A549 (cell line): ENCODE data around the gene SNX15. TPM values are rescaled to one million over a fixed set of nuclear protein-coding genes. Genes with fewer than 3 reads are reported as not detected.

Source experiments
- ATAC-seq, 2 experiments: fragments of 200-7000 bp in 1 of 2; fragments of >200 bp in 1 of 2; cut with Nextera tagmentation in 1 of 2; cut with Tn5 transposase in 1 of 2; 3 replicates each; pipeline versions ENCODE4 v1.8.0 to v1.9.1; 2018 to 2020; ENCODE audit warnings: mild to moderate bottlenecking in 1 of 2, moderate library complexity in 1 of 2
- CTCF ChIA-PET: fragments of 300-600 bp; sonication (Branson Sonifier 250); formaldehyde crosslinking; extraction: SDS; loops from one replicate; lab custom pipeline; 2021; ENCODE audit warnings: antibody characterized with exemption, inconsistent platforms; lab: Yijun Ruan, JAX
- POLR2A ChIA-PET: fragments of 350-600 bp; formaldehyde crosslinking; extraction: SDS; loops from one replicate; lab custom pipeline; 2021; ENCODE audit warnings: antibody characterized with exemption, inconsistent platforms; lab: Yijun Ruan, JAX
- DNase-seq, 2 experiments: peaks; one replicate each; pipeline versions ENCODE4 v3.0.0 to v3.0.0-alpha.2; 2011 to 2016; ENCODE audit warnings: low read depth in 1 of 2, low spot score in 1 of 2
- FAIRE-seq: peaks from 2 replicates; lab custom pipeline; 2011; peaks lifted over from hg19 to GRCh38; lab: Jason Lieb, UNC
- H3K27ac ChIP-seq, 2 experiments: fragments of >200 bp; sonication (Bioruptor Twin); formaldehyde crosslinking; 3 replicates each; pipeline ENCODE4 v1.5.1; 2016 to 2017
- H3K4me1 ChIP-seq: fragments of >200 bp; sonication (Bioruptor Twin); formaldehyde crosslinking; 3 replicates; pipeline ENCODE4 v1.6.1; 2016
- H3K4me2 ChIP-seq: fragments of >200 bp; sonication (Bioruptor Twin); formaldehyde crosslinking; 3 replicates; pipeline ENCODE4 v1.6.1; 2016
- H3K4me3 ChIP-seq: fragments of >200 bp; sonication (Bioruptor Twin); formaldehyde crosslinking; 3 replicates; pipeline ENCODE4 v1.5.1; 2016
- H3K9me3 ChIP-seq: fragments of >200 bp; sonication (Bioruptor Twin); formaldehyde crosslinking; 3 replicates; pipeline ENCODE4 v1.6.1; 2016
- CBX8 ChIP-seq: fragments of 200-600 bp; sonication (generic); IDR thresholded peaks from 2 replicates; pipeline ENCODE4 v1.6.1; 2016
- CEBPB ChIP-seq, 2 experiments: fragments of >200 bp in 1 of 2; sonication (Bioruptor Twin) in 1 of 2; formaldehyde crosslinking in 1 of 2; IDR thresholded peaks; 2 replicates each; pipeline ENCODE4 v1.6.1; 2012 to 2016
- EHMT2 ChIP-seq: fragments of 200-600 bp; sonication (generic); IDR thresholded peaks from 2 replicates; pipeline ENCODE4 v1.6.1; 2016; ENCODE audit warnings: antibody characterized with exemption, low read depth, mild to moderate bottlenecking, moderate library complexity
- ESRRA ChIP-seq: fragments of 150-350 bp; IDR thresholded peaks from 2 replicates; pipeline ENCODE4 v1.6.1; 2014; ENCODE audit warnings: mild to moderate bottlenecking, low read length, borderline replicate concordance
- FOSB ChIP-seq: fragments of 250-450 bp; sonication (Bioruptor Pico); IDR thresholded peaks from 2 replicates; pipeline ENCODE4 v1.5.0; 2020; ENCODE audit warnings: mild to moderate bottlenecking, moderate library complexity
- HOXB5 ChIP-seq: fragments of 250-450 bp; sonication (Bioruptor Pico); IDR thresholded peaks from 2 replicates; pipeline ENCODE4 v1.5.0; 2020; ENCODE audit warnings: mild to moderate bottlenecking, moderate library complexity
- JUN ChIP-seq, 2 experiments: fragments of >200 bp; sonication (Bioruptor Twin); formaldehyde crosslinking; IDR thresholded peaks; 2 replicates in 1 of 2; 3 replicates in 1 of 2; pipeline ENCODE4 v1.6.1; 2016 to 2017
- JUNB ChIP-seq: fragments of >200 bp; sonication (Bioruptor Twin); formaldehyde crosslinking; IDR thresholded peaks from 2 replicates; pipeline ENCODE4 v1.6.1; 2016
- KDM5A ChIP-seq: fragments of 200-600 bp; sonication (generic); IDR thresholded peaks from 2 replicates; pipeline ENCODE4 v1.6.1; 2016; ENCODE audit warnings: antibody characterized with exemption, mild to moderate bottlenecking
- MAZ ChIP-seq: fragments of 150-350 bp; IDR thresholded peaks from 2 replicates; pipeline ENCODE4 v1.6.1; 2014; ENCODE audit warnings: antibody characterized with exemption, low read depth, low read length, borderline replicate concordance
- NPAS2 ChIP-seq: fragments of 250-450 bp; sonication (Bioruptor Pico); IDR thresholded peaks from 2 replicates; pipeline ENCODE4 v1.8.0; 2022; ENCODE audit warnings: mild to moderate bottlenecking, moderate library complexity, borderline replicate concordance
- PHF8 ChIP-seq: fragments of 200-600 bp; sonication (generic); IDR thresholded peaks from 2 replicates; pipeline ENCODE4 v1.6.1; 2016; ENCODE audit warnings: low read depth, mild to moderate bottlenecking, antibody characterized with exemption, moderate library complexity, borderline replicate concordance
- POLR2A ChIP-seq: IDR thresholded peaks from 2 replicates; pipeline ENCODE4 v1.6.1; 2012; ENCODE audit warnings: mild to moderate bottlenecking, low read length
- POLR2AphosphoS2 ChIP-seq: conservative IDR thresholded peaks from 2 replicates; pipeline ENCODE4 v1.6.1; 2012; ENCODE audit warnings: low read length, improper control_type of control experiment, inconsistent platforms
- RAD21 ChIP-seq, 2 experiments: fragments of >200 bp in 1 of 2; sonication (Bioruptor Twin) in 1 of 2; formaldehyde crosslinking in 1 of 2; IDR thresholded peaks in 1 of 2; conservative IDR thresholded peaks in 1 of 2; 2 replicates in 1 of 2; 3 replicates in 1 of 2; pipeline ENCODE4 v1.6.1; 2012 to 2018; ENCODE audit warnings: inconsistent platforms in 1 of 2
- RARB ChIP-seq: fragments of 250-450 bp; sonication (Bioruptor Pico); IDR thresholded peaks from 2 replicates; pipeline ENCODE4 v1.8.0; 2021; ENCODE audit warnings: mild to moderate bottlenecking, moderate library complexity
- SMC3 ChIP-seq: fragments of >200 bp; sonication (Bioruptor Twin); formaldehyde crosslinking; IDR thresholded peaks from 3 replicates; pipeline ENCODE4 v1.6.1; 2018; ENCODE audit warnings: inconsistent platforms
- TP53 ChIP-seq: fragments of 250-450 bp; sonication (Bioruptor Pico); IDR thresholded peaks from 2 replicates; pipeline ENCODE4 v1.5.0; 2021; ENCODE audit warnings: mild to moderate bottlenecking, moderate library complexity
- WGBS: methylation state at CpG from one replicate; pipeline ENCODE4 v1.1.6; 2017; ENCODE audit errors: missing lambda C conversion rate; 5-methylcytosine and 5-hydroxymethylcytosine counted together
- polyA plus RNA-seq, 4 experiments: library from polyadenylated mRNA; depleted of rRNA in 3 of 4; stranded (reverse); fragments of >200 nt; fragmentation: RNase III in 1 of 4; extraction: RNeasy Plus Mini Kit Qiagen cat#74134 plus additional on column Dnase treatment in 1 of 4; gene quantifications; 2 replicates in 3 of 4; 3 replicates in 1 of 4; pipeline ENCODE4 v1.2.3, GENCODE V29; 2011 to 2017
- TF ChIP-seq, protein P1 (sequence below): fragments of >200 bp; sonication (Bioruptor Twin); formaldehyde crosslinking; IDR thresholded peaks from 3 replicates; pipeline ENCODE4 v1.6.1; 2016
- TF ChIP-seq, protein P2 (sequence below): fragments of >200 bp; sonication (Bioruptor Twin); formaldehyde crosslinking; IDR thresholded peaks from 2 replicates; pipeline ENCODE4 v1.6.1; 2016
- TF ChIP-seq, protein P3 (sequence below): fragments of >200 bp; sonication (Bioruptor Twin); formaldehyde crosslinking; IDR thresholded peaks from 3 replicates; pipeline ENCODE4 v1.5.1; 2016
- TF ChIP-seq, protein P4 (sequence below): fragments of 250-450 bp; sonication (Bioruptor Pico); IDR thresholded peaks from 2 replicates; pipeline ENCODE4 v1.5.0; 2020; ENCODE audit warnings: low read depth, mild to moderate bottlenecking, moderate library complexity

The SNX15 gene
- polyA plus RNA-seq, 2 of the 4 experiments (the other 2 are of a cell fraction) = 13.4 to 17.0 TPM

DNA sequence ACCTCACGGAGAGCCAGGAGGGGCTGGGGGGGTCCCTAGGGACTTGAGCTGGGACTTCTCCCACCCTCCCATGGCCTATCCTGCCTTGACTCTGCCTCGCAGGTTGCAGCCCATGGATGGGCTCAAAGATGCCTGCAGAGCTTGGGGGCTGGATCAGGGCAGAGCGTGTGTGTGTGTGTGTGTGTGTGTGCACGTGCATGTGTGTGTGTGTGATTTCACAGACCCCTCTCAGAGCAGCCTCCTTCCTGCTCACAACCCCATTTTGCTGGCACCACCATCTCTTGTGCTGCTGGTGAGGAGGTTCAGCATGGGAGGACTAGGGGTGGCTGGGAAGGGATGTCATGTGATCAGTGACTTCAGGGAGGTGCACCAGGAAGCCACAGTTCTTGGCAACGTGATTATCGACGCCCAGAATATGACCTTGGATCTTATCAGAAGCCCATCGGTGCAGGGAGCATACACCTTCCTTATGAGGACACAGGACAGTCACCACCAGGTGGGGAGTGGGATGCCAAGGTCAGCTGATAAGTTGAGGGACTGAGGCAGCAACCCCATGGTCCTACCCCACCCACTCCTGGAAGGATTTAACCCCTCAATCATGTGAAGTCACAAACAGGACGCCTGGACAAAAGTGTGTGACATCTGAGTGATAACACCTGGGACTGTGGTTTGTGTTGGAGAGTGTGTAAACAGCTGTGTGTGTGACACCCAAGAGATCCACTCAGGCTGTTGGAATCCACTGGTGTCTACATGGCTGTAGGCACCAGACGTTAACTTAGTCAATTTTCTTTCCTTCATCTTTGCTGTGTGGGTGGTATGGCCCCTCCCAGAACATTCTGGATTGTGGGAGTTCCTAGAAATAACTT lies 33.0 kb downstream of the SNX15 start:
- H3K4me2 ChIP-seq = no peak overlapping the region
- H3K9me3 ChIP-seq = no peaks in the 10 kb centered on the region
- no peak; a peak in 1 of 6 replicates for ATAC-seq
- no peak overlapping the region for H3K4me3 ChIP-seq
- WGBS = 49% methylated on average over 10 of the region's 10 CpGs
- FAIRE-seq = no peak
- DNase-seq = no peak
- CTCF ChIA-PET = interaction anchor here (2.2 kb wide), 1 partner anchor 18 kb away, joined by 4 read pairs; no protein-coding TSS in a partner anchor
- POLR2A ChIA-PET = no interaction called here
- no peak overlapping the region for H3K27ac ChIP-seq
- no peaks in the 10 kb centered on the region for H3K4me1 ChIP-seq
- TF ChIP-seq, protein P1, sequence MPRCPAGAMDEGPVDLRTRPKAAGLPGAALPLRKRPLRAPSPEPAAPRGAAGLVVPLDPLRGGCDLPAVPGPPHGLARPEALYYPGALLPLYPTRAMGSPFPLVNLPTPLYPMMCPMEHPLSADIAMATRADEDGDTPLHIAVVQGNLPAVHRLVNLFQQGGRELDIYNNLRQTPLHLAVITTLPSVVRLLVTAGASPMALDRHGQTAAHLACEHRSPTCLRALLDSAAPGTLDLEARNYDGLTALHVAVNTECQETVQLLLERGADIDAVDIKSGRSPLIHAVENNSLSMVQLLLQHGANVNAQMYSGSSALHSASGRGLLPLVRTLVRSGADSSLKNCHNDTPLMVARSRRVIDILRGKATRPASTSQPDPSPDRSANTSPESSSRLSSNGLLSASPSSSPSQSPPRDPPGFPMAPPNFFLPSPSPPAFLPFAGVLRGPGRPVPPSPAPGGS = no peak
- TF ChIP-seq RAD21 (conservative IDR thresholded peaks at IDR 0.05 in 1 of 2, IDR thresholded peaks at IDR 0.05 in 1 of 2) (no peak), EHMT2 (no peak), JUN (IDR thresholded peaks at IDR 0.05) (no peak), RARB (CRISPR knock-in tag) (no peak), FOSB (no peak), PHF8 (no peak), TP53 (CRISPR knock-in tag) (no peak), KDM5A (no peak), POLR2AphosphoS2 (no peak), JUNB (no peak), MAZ (no peak), NPAS2 (CRISPR knock-in tag) (no peak), CEBPB (IDR thresholded peaks at IDR 0.05) (no peak), POLR2A (no peak)
- TF ChIP-seq, protein P2, sequence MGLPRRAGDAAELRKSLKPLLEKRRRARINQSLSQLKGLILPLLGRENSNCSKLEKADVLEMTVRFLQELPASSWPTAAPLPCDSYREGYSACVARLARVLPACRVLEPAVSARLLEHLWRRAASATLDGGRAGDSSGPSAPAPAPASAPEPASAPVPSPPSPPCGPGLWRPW = no peak
- TF ChIP-seq, protein P3, sequence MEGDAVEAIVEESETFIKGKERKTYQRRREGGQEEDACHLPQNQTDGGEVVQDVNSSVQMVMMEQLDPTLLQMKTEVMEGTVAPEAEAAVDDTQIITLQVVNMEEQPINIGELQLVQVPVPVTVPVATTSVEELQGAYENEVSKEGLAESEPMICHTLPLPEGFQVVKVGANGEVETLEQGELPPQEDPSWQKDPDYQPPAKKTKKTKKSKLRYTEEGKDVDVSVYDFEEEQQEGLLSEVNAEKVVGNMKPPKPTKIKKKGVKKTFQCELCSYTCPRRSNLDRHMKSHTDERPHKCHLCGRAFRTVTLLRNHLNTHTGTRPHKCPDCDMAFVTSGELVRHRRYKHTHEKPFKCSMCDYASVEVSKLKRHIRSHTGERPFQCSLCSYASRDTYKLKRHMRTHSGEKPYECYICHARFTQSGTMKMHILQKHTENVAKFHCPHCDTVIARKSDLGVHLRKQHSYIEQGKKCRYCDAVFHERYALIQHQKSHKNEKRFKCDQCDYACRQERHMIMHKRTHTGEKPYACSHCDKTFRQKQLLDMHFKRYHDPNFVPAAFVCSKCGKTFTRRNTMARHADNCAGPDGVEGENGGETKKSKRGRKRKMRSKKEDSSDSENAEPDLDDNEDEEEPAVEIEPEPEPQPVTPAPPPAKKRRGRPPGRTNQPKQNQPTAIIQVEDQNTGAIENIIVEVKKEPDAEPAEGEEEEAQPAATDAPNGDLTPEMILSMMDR = no peak

DNA sequence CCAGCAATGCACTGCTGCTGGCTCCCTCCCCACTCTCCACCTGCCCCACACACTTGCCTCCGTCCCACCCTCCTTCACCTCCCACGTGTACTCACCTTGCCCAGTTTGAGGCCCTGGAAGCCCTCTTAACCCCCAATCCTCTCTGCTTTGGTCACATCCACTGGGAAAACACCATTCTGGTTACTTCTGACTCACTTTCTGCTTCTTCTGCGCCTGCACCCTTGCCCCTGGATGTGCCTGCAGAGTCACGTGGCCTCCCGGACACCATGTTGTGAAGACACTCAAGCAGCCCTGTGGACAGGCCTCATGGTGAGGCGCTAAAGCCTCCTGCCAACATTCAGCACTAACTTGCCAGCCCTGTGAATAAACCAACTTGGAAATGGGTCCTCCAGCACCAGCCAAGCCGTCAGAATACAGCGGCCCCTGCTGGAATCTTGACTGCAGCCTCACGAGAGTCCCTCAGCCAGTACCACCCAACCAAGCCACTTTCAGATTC lies 33.7 kb downstream of the SNX15 start:
- WGBS = 73% methylated on average over 9 of the region's 9 CpGs
- ChIA-PET CTCF (interaction anchor here (2.2 kb wide), 1 partner anchor 17 kb away, joined by 4 read pairs; no protein-coding TSS in a partner anchor), POLR2A (no interaction called here)
- Histone ChIP-seq H3K9me3 (no peaks in the 10 kb centered on the region), H3K27ac (no peak overlapping the region), H3K4me3 (no peak overlapping the region), H3K4me1 (no peaks in the 10 kb centered on the region), H3K4me2 (no peak overlapping the region)
- FAIRE-seq (no peak), DNase-seq (peak in 1 of 2 experiments; percentile 47), ATAC-seq (peak; percentile 9 to 75; a peak in 3 of 6 replicates)
- TF ChIP-seq RAD21 (conservative IDR thresholded peaks at IDR 0.05 in 1 of 2, IDR thresholded peaks at IDR 0.05 in 1 of 2) (peak in 1 of 2 experiments; percentile 31; a peak in 2 of 5 replicates), ESRRA (no peak), HOXB5 (CRISPR knock-in tag) (no peak), CBX8 (no peak), SMC3 (no peak), POLR2A (no peak)
- TF ChIP-seq, protein P3 = 0 out of 3 replicates have a peak, but pooled peaks have one; percentile 17
- TF ChIP-seq, protein P4, sequence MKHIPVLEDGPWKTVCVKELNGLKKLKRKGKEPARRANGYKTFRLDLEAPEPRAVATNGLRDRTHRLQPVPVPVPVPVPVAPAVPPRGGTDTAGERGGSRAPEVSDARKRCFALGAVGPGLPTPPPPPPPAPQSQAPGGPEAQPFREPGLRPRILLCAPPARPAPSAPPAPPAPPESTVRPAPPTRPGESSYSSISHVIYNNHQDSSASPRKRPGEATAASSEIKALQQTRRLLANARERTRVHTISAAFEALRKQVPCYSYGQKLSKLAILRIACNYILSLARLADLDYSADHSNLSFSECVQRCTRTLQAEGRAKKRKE = no peak
